ENCODE results near the gene PDXK.

Gene PDXK

GRCh38 chr21:43764576-43765495 lies 45.9 kb downstream of the PDXK start:
- no peak for DNase-seq

DNA sequence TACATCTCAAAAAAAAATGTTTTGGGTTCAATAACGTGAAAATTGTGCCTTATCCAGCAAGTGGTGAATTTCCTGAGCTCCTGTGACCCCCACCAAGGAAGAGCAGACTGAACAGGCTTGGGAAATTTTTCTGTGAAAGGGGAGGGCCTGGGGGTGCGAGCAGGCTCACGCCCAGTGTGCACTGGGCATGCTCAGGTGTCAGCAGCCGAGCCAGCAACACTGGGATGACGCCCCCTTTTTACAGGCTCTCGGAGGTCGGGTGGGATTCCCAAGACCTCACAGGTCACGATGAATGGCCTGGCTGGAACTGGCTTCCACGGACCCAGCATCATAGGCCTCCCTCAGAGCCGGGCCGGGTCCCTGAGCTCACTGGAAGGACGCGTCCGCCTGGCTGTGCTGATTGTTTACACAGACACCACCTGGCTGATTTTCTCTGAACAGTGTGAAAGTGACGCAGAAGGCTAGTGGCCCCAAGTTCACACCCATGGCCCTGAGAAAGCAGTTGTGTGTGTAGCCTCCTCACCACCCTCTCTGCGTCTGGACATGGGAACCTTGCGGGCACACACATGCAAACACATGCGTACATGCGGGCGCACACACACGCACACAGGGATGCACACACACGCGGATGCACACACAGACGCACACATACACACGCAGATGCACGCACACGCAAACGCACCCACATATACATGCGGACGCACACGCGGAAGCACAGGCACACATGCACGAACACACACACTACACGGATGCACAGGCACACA lies 48.0 kb downstream of the PDXK start:
- DNase-seq, result no peak

DNA sequence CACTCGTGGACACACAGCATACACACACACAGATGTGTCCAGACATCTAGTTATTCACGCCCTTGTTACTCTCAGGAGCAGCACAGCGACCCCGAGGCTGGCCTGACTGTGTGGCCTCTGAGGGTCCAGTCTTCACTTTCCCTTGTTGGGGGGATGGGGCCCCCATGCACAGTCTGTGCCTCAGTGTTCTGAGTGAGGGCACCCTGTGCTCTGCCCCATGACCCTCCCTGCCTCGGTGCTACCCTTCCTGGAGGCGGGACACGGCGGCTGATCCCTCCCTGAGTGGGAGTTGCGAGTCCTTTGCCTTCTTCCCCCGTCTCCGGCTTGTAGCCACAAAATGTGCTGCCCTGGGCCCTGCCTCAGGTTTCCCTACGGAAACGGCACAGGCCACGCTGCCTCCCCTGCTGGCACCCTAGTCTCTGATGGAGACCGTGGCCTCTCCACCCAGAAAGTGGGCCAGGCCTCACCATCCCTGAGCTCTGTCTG lies 48.6 kb downstream of the PDXK start:
- no peak for DNase-seq

DNA sequence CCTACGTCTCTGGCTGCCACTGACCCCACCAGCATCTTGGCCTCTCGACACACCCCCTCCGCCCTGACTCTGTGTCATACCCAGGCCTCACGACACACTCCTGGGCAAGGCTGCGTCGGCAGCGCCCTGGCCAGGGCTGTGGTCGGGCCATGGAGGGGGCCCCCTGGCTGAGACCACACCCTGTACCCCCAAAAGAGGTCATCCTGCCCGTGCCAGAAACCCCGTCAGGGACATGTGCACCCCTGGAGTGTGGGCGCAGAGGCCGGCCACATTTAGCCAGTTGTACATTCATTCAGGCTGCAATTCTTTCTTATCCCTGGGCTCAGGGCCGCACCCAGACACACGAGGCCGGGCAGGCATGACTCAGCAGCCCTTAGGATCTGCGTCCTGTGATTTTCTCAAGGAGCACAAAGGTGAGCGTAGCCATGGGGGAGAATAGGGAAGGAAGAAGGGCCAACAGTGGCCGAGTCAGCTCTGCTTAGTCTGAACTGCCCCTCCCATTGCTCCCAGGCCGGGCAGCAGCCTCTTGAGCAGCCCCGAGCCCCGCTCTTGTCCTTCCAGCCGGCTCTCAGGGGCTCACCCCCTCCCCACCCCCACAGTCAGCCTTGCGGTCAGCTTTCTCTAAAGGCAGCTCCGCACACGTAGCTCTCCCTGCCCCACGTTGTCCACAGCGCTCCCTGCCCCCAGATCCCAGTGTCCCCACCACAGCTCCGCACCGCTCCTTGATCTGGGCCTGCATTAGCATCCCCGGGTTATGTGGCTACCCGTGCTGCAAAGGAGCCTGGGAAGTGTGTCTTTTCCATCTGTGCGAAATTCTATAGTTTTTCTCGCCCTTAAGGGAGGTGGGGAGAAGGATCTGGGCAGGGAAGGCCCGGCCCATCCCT lies 49.3 kb downstream of the PDXK start:
- no peak for DNase-seq

DNA sequence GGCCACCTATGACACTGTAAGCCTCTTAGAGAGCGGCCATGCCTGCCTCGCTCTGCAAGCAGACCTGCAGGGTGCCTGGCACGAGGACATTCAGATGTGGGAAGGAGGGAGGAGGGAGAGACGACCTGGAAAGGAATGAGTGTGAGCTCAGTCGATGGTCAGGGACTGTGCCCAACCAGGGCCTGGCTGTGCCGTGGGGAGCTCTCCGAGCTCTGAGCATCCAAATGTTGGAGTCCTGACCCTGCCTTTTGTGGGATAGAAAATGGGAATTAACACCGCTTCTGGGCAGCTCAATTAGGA lies 49.9 kb downstream of the PDXK start:
- no peak for DNase-seq

DNA sequence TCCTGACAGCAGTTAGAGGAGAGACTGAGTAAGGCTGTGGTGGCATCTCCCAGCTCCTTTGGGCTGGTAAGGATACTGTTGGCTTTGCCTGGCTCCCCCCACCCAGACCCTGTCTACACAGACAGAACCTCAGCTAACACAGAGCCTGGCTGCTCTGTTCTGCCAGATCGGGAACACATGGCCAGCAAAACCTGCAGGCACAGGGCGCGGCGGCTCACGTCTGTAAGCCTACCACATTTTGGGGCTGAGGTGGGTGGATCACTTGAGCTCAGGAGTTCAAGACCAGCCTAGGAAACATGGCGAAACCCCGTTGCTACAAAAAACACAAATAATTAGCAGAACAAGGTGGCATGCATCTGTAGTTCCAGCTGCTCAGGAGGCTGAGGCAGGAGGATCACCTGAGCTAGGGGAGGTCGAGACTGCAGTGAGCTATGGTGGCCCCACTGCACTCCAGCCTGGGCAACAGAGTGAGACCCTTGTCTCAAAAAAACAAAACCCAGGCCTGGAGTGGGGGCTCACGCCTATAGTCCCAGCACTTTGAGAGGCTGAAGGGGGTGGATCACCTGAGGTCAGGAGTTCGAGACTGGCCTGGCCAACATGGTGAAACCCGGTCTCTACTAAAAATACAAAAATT lies 50.5 kb downstream of the PDXK start:
- no peak for DNase-seq

GRCh38 chr21:43770066-43770655 lies 51.2 kb downstream of the PDXK start:
- no peak for DNase-seq

GRCh38 chr21:43771199-43771675 lies 52.3 kb downstream of the PDXK start:
- no peak for DNase-seq

DNA sequence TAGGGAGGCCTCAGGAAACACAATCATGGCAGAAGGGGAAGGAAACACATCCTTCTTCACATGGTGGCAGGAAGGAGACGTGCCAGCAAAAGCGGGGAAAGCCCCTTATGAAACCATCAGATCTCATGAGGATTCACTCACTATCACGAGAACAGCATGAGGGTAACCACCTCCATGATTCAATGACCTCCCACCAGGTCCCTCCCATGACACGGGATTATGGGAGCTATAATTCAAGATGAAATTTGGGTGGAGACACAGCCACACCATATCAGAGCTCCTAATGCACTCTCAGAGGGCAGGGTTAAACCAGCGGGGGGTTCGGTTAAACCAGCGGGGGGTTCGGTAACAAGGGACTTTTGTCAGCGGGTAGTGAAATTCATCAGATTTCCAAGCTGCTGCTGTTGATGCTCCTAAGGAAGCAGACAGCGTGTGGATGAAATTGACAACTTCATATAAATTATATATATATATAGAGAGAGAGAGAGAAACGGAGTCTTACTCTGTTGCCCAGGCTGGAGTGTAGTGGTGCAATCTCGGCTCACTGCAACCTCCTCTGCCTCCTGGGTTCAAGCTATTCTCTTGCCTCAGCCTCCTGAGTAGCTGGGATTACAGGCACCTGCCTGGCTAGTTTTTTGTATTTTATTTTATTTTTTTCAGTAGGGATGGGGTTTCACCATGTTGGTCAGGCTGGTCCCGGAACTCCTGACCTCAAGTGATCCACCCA lies 52.9 kb downstream of the PDXK start:
- DNase-seq, result no peak

DNA sequence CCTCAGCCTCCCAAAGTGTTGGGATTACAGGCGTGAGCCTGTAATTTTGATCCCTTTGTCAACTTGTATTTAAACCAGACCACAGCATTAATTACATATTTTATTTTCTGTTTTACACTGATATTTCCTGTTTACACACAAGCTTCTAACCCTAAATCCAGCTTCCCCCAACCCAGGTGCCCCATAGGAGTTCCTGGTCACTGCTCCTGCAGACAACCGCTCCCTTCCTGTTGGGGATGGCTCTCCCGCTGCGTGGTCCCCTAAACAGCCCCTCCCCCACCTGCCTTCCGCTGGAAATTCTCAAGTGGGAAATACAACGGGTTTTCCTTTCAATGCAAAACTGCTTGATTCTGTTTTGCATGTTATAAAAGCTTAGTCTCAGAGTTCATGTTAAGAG lies 53.5 kb downstream of the PDXK start:
- DNase-seq, result no peak

GRCh38 chr21:43774163-43774562 lies 55.2 kb downstream of the PDXK start:
- DNase-seq, result no peak

DNA sequence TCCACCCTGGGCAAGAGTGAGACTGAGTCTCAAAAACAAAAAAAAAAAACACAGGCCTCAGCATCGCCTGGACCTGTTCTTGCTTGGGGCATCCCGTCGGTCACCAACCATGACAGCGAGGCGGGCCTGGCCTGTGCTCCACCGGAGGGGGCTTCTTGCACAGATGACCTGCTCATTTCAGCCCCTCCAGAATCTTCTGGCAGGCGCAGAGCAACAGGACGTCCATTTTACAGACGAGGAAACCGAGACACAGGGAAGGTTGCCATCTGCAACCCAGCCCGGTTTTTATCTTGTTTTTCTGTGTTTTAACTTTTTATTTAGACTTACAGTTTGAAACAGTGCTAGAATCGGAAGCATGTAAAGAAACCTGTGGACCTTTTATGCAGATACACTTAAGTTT lies 56.3 kb downstream of the PDXK start:
- no peak for DNase-seq

DNA sequence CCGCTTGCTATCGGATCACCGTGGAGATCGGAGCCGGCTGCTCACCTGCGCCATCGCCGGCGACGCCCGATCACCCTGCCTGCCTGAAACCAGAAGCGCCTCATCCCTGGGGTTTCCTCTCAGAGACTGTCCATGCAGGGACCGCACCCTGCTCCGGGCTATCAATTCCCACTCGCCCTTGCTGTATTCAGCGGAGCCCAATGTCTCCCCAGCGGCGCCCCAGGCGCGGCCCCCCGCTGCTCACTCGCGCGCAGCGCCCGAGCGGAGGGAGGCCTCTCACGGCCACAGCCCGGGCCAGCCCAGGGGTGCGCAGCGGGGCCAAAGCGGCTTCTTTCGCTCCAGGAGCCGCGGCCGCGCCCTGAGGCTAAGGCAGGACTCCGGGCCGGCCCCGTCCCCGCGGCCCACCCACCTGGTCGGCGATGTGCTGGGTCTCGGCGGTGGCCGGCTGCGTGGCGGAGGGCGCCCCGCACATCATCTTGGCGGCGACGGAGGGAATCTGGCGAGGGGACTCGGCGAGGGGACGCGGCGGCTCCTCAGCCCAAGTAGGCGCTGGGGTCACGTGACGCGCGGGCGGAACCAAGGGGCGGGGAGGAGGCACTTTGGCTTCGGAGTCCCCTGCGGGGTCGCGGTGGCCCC lies 57.0 kb downstream of the PDXK start, which contains the start of gene CSTB:
TSS of gene CSTB (minus strand) at position 514 of the 636 bp plus-strand sequence. CDS start at position 475, 39 bp downstream.
- DNase-seq, result peak; percentile 73

DNA sequence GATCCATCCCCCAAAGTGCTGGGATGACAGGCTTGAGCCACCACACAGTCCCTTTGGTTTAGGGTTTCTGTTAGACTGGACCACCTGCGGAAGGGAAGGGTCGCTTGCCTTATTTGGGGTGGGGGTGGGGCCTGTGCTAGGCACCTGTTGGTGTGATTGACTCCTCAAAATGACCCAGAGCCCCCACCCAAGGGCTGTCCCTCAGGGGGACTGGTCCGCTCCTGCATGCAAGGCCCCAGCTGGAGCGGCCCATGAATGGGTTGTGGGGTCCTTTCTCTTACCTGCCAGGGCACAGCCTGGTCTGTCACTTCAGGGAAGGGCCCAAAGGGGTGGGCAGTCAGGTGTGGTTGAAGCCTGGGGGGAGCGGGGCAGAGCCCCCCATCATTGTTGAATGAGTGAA lies 59.0 kb downstream of the PDXK start:
- no peak for DNase-seq

- no peak for DNase-seq
These were observed 59.8 kb downstream of the PDXK start for GRCh38 chr21:43778469-43779335.

DNA sequence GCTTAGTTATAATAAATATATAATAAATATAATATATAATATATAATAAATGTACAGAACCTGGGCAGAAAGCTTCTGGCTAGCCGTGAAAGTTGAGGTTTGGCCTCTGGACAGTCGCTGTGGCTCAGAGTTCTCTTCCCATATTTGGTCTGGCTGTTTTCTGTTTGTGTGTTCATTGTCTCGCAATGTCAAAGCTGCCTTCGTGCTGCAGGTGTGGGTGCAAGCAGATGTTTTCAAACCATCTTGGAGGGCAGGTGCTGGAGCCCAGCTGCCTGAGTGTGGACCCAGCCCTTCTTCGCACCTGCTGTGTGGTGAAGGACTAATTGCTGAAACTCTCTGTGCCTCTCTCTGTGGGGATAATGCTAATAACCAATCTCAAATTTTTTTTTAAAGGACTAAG lies 60.7 kb downstream of the PDXK start:
- DNase-seq, result no peak

GRCh38 chr21:43781846-43782245 lies 62.9 kb downstream of the PDXK start:
- no peak for DNase-seq

GRCh38 chr21:43782431-43783097 lies 63.6 kb downstream of the PDXK start:
- no peak for DNase-seq

DNA sequence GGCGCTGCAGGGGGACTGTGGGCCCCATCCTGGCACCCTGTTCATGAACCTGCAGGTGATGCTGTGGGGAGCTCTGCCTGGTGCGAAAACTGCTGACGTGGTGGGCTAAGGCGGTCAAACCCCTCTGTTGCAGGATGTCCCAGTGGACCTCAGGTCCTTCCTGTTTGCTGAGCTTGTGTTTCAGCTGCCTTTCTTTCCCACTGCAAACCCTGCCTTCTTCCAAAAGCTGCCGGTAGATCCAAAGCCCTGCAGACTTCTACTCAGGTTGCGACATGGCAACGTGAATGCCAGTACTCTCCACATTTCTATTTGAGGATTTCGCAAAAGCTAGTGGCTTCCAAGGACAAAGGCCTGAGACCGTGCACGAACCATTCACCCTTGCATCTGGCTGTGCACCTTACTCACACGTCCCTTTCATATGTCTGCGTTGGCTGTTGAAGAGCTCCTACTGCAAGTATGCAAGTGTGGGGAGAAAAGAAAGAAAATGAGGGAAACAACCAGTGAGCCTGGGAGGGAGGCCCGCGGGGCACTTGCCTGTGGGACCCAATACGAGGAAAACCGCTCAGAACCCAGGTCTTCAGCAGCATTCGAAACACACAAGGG lies 64.3 kb downstream of the PDXK start:
- DNase-seq, result no peak
